Stimulated activated memory B cell treated with anti-CD40 and anti-IgM and Interleukin-4, amounts not matched to agents 10 μg/mL and 1 μg/mL and 100 μg/mL, for 72 hours (primary cell): ENCODE measurements around the gene GRK5.
"Not testable (repeated sequence)": the region's sequence is repeated elsewhere in the genome, so short reads cannot be mapped to it uniquely, and the experiment has no call there.

ENCODE experiments used
- ATAC-seq: fragments of 150-1000 bp; cut with Tn5 transposase; 2 replicates; pipeline ENCODE4 v1.10.0; 2021
- H3K27ac Mint-ChIP-seq: one replicate; pipeline ENCODE4 v1.8.0; 2022; ENCODE audit warnings: mild to moderate bottlenecking, mixed read lengths
- H3K27me3 Mint-ChIP-seq: one replicate; pipeline ENCODE4 v1.8.0; 2022; ENCODE audit warnings: mixed read lengths
- H3K36me3 Mint-ChIP-seq: one replicate; pipeline ENCODE4 v1.8.0; 2022; ENCODE audit warnings: mixed read lengths
- H3K4me1 Mint-ChIP-seq: one replicate; pipeline ENCODE4 v1.8.0; 2022; ENCODE audit warnings: mixed read lengths
- H3K4me3 Mint-ChIP-seq: one replicate; pipeline ENCODE4 v1.8.0; 2022; ENCODE audit warnings: mild to moderate bottlenecking, moderate library complexity, mixed read lengths
- H3K9me3 Mint-ChIP-seq: one replicate; pipeline ENCODE4 v1.8.0; 2022; ENCODE audit warnings: mixed read lengths

GRK5 gene

GRCh38 chr10:119427263-119427864 is 220.0 kb downstream of the GRK5 start:
- H3K27me3 Mint-ChIP-seq: no peaks in the 10 kb centered on the region
- H3K9me3 Mint-ChIP-seq: no peaks in the 10 kb centered on the region
- H3K4me3 Mint-ChIP-seq: no peak overlapping the region
- H3K36me3 Mint-ChIP-seq: peaks cover 17% of the 10 kb centered on the region
- no peak overlapping the region for H3K27ac Mint-ChIP-seq
- no peak for ATAC-seq
- peaks cover 5% of the 10 kb centered on the region for H3K4me1 Mint-ChIP-seq

- peaks cover 5% of the 10 kb centered on the region for H3K4me1 Mint-ChIP-seq
- H3K4me3 Mint-ChIP-seq: no peak overlapping the region
- H3K27me3 Mint-ChIP-seq: no peaks in the 10 kb centered on the region
- peaks cover 4% of the 10 kb centered on the region for H3K9me3 Mint-ChIP-seq
- no peak overlapping the region for H3K27ac Mint-ChIP-seq
- peaks cover 28% of the 10 kb centered on the region for H3K36me3 Mint-ChIP-seq
- ATAC-seq: no peak
These were observed 221.4 kb downstream of the GRK5 start for GRCh38 chr10:119428789-119429188.

GRCh38 chr10:119429771-119430170 is 222.4 kb downstream of the GRK5 start:
- H3K4me3 Mint-ChIP-seq: no peak overlapping the region

GRCh38 chr10:119431034-119431772 is 223.8 kb downstream of the GRK5 start:
- Mint-ChIP-seq H3K27me3 (no peaks in the 10 kb centered on the region), H3K9me3 (peaks cover 7% of the 10 kb centered on the region), H3K4me1 (no peaks in the 10 kb centered on the region), H3K4me3 (no peak overlapping the region), H3K27ac (no peak overlapping the region), H3K36me3 (peaks cover 46% of the 10 kb centered on the region)
- ATAC-seq: no peak

More at GRCh38 chr10:119429771-119430170, 222.4 kb downstream of the GRK5 start:
- Mint-ChIP-seq H3K36me3 (peaks cover 34% of the 10 kb centered on the region), H3K9me3 (peaks cover 7% of the 10 kb centered on the region), H3K27me3 (no peaks in the 10 kb centered on the region), H3K4me1 (peaks cover 5% of the 10 kb centered on the region), H3K27ac (no peak overlapping the region)
- ATAC-seq: no peak

- ATAC-seq: no peak
- Mint-ChIP-seq H3K4me1 (no peaks in the 10 kb centered on the region), H3K4me3 (no peak overlapping the region), H3K27ac (no peak overlapping the region), H3K36me3 (peaks cover 46% of the 10 kb centered on the region), H3K27me3 (no peaks in the 10 kb centered on the region), H3K9me3 (peaks cover 7% of the 10 kb centered on the region)
These were observed 224.4 kb downstream of the GRK5 start for GRCh38 chr10:119431773-119432135.

GRCh38 chr10:119434942-119435341 is 227.6 kb downstream of the GRK5 start:
- H3K9me3 Mint-ChIP-seq, ATAC-seq, H3K27me3 Mint-ChIP-seq, H3K27ac Mint-ChIP-seq, H3K4me3 Mint-ChIP-seq, H3K4me1 Mint-ChIP-seq: not testable (repeated sequence)
- peaks cover 40% of the 10 kb centered on the region for H3K36me3 Mint-ChIP-seq

GRCh38 chr10:119438717-119439116 is 231.3 kb downstream of the GRK5 start:
- no peak overlapping the region for H3K27ac Mint-ChIP-seq
- no peak for ATAC-seq
- H3K4me1 Mint-ChIP-seq: peaks cover 12% of the 10 kb centered on the region
- peaks cover 29% of the 10 kb centered on the region for H3K36me3 Mint-ChIP-seq
- H3K27me3 Mint-ChIP-seq: no peaks in the 10 kb centered on the region
- peaks cover 4% of the 10 kb centered on the region for H3K9me3 Mint-ChIP-seq
- no peak overlapping the region for H3K4me3 Mint-ChIP-seq

GRCh38 chr10:119439922-119440321 is 232.6 kb downstream of the GRK5 start:
- Mint-ChIP-seq H3K9me3 (no peaks in the 10 kb centered on the region), H3K4me3 (no peak overlapping the region), H3K27ac (no peak overlapping the region), H3K4me1 (peaks cover 14% of the 10 kb centered on the region), H3K36me3 (peaks cover 17% of the 10 kb centered on the region), H3K27me3 (no peaks in the 10 kb centered on the region)
- no peak for ATAC-seq

GRCh38 chr10:119441151-119441821 is 233.9 kb downstream of the GRK5 start:
- H3K36me3 Mint-ChIP-seq: peaks cover 5% of the 10 kb centered on the region
- H3K4me1 Mint-ChIP-seq: peaks cover 28% of the 10 kb centered on the region
- peak overlapping the region; percentile 44 for H3K27ac Mint-ChIP-seq
- H3K9me3 Mint-ChIP-seq: no peaks in the 10 kb centered on the region
- H3K27me3 Mint-ChIP-seq: no peaks in the 10 kb centered on the region
- no peak overlapping the region for H3K4me3 Mint-ChIP-seq
- ATAC-seq: no peak

GRCh38 chr10:119441921-119442757 is 234.8 kb downstream of the GRK5 start:
- Mint-ChIP-seq H3K27ac (peak overlapping the region; percentile 44), H3K4me3 (no peak overlapping the region), H3K9me3 (no peaks in the 10 kb centered on the region), H3K36me3 (peaks cover 9% of the 10 kb centered on the region), H3K4me1 (peaks cover 28% of the 10 kb centered on the region), H3K27me3 (no peaks in the 10 kb centered on the region)
- peak; percentile 49 for ATAC-seq

- Mint-ChIP-seq H3K27me3 (no peaks in the 10 kb centered on the region), H3K4me3 (no peak overlapping the region), H3K9me3 (no peaks in the 10 kb centered on the region), H3K27ac (no peak overlapping the region), H3K36me3 (peaks cover 14% of the 10 kb centered on the region), H3K4me1 (peaks cover 28% of the 10 kb centered on the region)
- ATAC-seq: no peak
These were observed 235.3 kb downstream of the GRK5 start for GRCh38 chr10:119442758-119443060.

GRCh38 chr10:119443441-119443840 is 236.1 kb downstream of the GRK5 start:
- Mint-ChIP-seq H3K36me3 (peaks cover 17% of the 10 kb centered on the region), H3K9me3 (no peaks in the 10 kb centered on the region), H3K4me3 (no peak overlapping the region), H3K4me1 (peaks cover 28% of the 10 kb centered on the region), H3K27me3 (no peaks in the 10 kb centered on the region), H3K27ac (no peak overlapping the region)
- no peak for ATAC-seq

GRCh38 chr10:119443970-119444660 is 236.7 kb downstream of the GRK5 start:
- H3K27ac Mint-ChIP-seq: no peak overlapping the region
- peaks cover 16% of the 10 kb centered on the region for H3K36me3 Mint-ChIP-seq
- no peak overlapping the region for H3K4me3 Mint-ChIP-seq
- no peaks in the 10 kb centered on the region for H3K9me3 Mint-ChIP-seq
- ATAC-seq: no peak
- H3K4me1 Mint-ChIP-seq: peaks cover 28% of the 10 kb centered on the region
- no peaks in the 10 kb centered on the region for H3K27me3 Mint-ChIP-seq

- ATAC-seq: no peak
- H3K27me3 Mint-ChIP-seq: no peaks in the 10 kb centered on the region
- peaks cover 14% of the 10 kb centered on the region for H3K36me3 Mint-ChIP-seq
- H3K27ac Mint-ChIP-seq: no peak overlapping the region
- H3K9me3 Mint-ChIP-seq: no peaks in the 10 kb centered on the region
- H3K4me3 Mint-ChIP-seq: no peak overlapping the region
- peaks cover 34% of the 10 kb centered on the region for H3K4me1 Mint-ChIP-seq
These were observed 237.5 kb downstream of the GRK5 start for GRCh38 chr10:119444866-119445265.
